Muscle of leg (tissue), 11 donors: ENCODE measurements around the gene WRNIP1. TPM values are rescaled to one million over a fixed set of nuclear protein-coding genes. Genes with fewer than 3 reads are reported as not detected.

Experiments
- DNase-seq: peaks from one replicate; pipeline ENCODE4 v3.0.0; 2013
- H3K27ac ChIP-seq: one replicate; pipeline ENCODE4 v1.5.1; 2013; ENCODE audit warnings: mild to moderate bottlenecking, low read length, control low read depth
- H3K27me3 ChIP-seq: one replicate; pipeline ENCODE4 v1.6.1; 2013; ENCODE audit warnings: low read length; ENCODE audit not compliant: control insufficient read depth, insufficient read depth
- H3K36me3 ChIP-seq: one replicate; pipeline ENCODE4 v1.6.1; 2013; ENCODE audit warnings: low read length; ENCODE audit not compliant: control insufficient read depth, insufficient read depth
- H3K4me1 ChIP-seq: one replicate; pipeline ENCODE4 v1.6.1; 2013; ENCODE audit warnings: low read length; ENCODE audit not compliant: control insufficient read depth, insufficient read depth
- H3K4me3 ChIP-seq: one replicate; pipeline ENCODE4 v1.5.1; 2013; ENCODE audit warnings: low read length, control low read depth
- H3K9me3 ChIP-seq: replicated peaks from 2 replicates; pipeline ENCODE4 v1.6.1; 2013; ENCODE audit warnings: low read depth, low read length; ENCODE audit not compliant: control insufficient read depth
- WGBS: methylation state at CpG from one replicate; pipeline ENCODE4 v1.1.5; 2013; ENCODE audit warnings: missing lambda C conversion rate; ENCODE audit not compliant: insufficient coverage; 5-methylcytosine and 5-hydroxymethylcytosine counted together
- polyA plus RNA-seq, 8 donors: library from polyadenylated mRNA; unstranded; fragments of 120-200 nt; gene quantifications; one replicate each; pipeline versions ENCODE4 v1.2.1 to v1.2.3, GENCODE V29; 2013; ENCODE audit warnings: inconsistent platforms in 1 of 8, low replicate concordance in 1 of 8; ENCODE audit not compliant: insufficient read length in 8 of 8, insufficient read depth in 1 of 8
- total RNA-seq: library from RNA; stranded (reverse); fragments of 120-200 nt; gene quantifications from one replicate; pipeline ENCODE4 v1.2.4, GENCODE V29; 2013

Gene WRNIP1
- total and polyA plus RNA-seq, 9 donors, result 42.5 to 59.3 (median 49.1) TPM

- Histone ChIP-seq H3K36me3 (no peaks in the 10 kb centered on the region), H3K4me1 (peaks cover 5% of the 10 kb centered on the region), H3K4me3 (no peak within 1 kb of the TSS), H3K27ac (no peak within 1 kb of the TSS), H3K27me3 (no peaks in the 10 kb centered on the region), H3K9me3 (no peaks in the 10 kb centered on the region)
- WGBS, result 92% methylated on average over 2 of the region's 7 CpGs
- no peak for DNase-seq
Measured at GRCh38 chr6:2750832-2751231, 14.4 kb upstream of the WRNIP1 start, which contains the start of gene MYLK4. Gene MYLK4 (minus strand): TSS chr6:2750922. CDS start chr6:2749294, 1,628 bp downstream.

- H3K9me3 ChIP-seq, result no peaks in the 10 kb centered on the region
- WGBS, result no CpG with 5 or more reads among the region's 3 CpGs
- H3K27ac ChIP-seq, result no peak overlapping the region
- no peak overlapping the region for H3K4me3 ChIP-seq
- DNase-seq, result no peak
- H3K4me1 ChIP-seq, result peaks cover 5% of the 10 kb centered on the region
- H3K27me3 ChIP-seq, result no peaks in the 10 kb centered on the region
- H3K36me3 ChIP-seq, result no peaks in the 10 kb centered on the region
Measured at GRCh38 chr6:2751871-2752270, 13.3 kb upstream of the WRNIP1 start.

GRCh38 chr6:2752477-2753109 lies 12.6 kb upstream of the WRNIP1 start:
- H3K36me3 ChIP-seq, result no peaks in the 10 kb centered on the region
- H3K27me3 ChIP-seq, result no peaks in the 10 kb centered on the region
- no peak overlapping the region for H3K4me3 ChIP-seq
- H3K27ac ChIP-seq, result no peak overlapping the region
- no peak for DNase-seq
- H3K9me3 ChIP-seq, result no peaks in the 10 kb centered on the region
- 68% methylated on average over 2 of the region's 5 CpGs for WGBS
- H3K4me1 ChIP-seq, result peaks cover 2% of the 10 kb centered on the region

- DNase-seq, result no peak
- WGBS, result 69% methylated on average over 5 of the region's 7 CpGs
Measured at GRCh38 chr6:2753110-2753489, 12.1 kb upstream of the WRNIP1 start.

GRCh38 chr6:2753743-2754142 lies 11.4 kb upstream of the WRNIP1 start:
- Histone ChIP-seq H3K27ac (no peak overlapping the region), H3K9me3 (no peaks in the 10 kb centered on the region), H3K36me3 (no peaks in the 10 kb centered on the region), H3K4me3 (no peak overlapping the region), H3K4me1 (peaks cover 2% of the 10 kb centered on the region), H3K27me3 (no peaks in the 10 kb centered on the region)
- no peak for DNase-seq

More at GRCh38 chr6:2753110-2753489, 12.1 kb upstream of the WRNIP1 start:
- Histone ChIP-seq H3K27me3 (no peaks in the 10 kb centered on the region), H3K4me3 (no peak overlapping the region), H3K27ac (no peak overlapping the region), H3K9me3 (no peaks in the 10 kb centered on the region), H3K36me3 (no peaks in the 10 kb centered on the region), H3K4me1 (peaks cover 2% of the 10 kb centered on the region)

- no peaks in the 10 kb centered on the region for H3K9me3 ChIP-seq
- no peak for DNase-seq
- peaks cover 2% of the 10 kb centered on the region for H3K4me1 ChIP-seq
- H3K4me3 ChIP-seq, result no peak overlapping the region
- no peaks in the 10 kb centered on the region for H3K36me3 ChIP-seq
- H3K27me3 ChIP-seq, result no peaks in the 10 kb centered on the region
- H3K27ac ChIP-seq, result no peak overlapping the region
- WGBS, result no CpG with 5 or more reads among the region's 3 CpGs
Measured at GRCh38 chr6:2754393-2754792, 10.8 kb upstream of the WRNIP1 start.

GRCh38 chr6:2754911-2755310 lies 10.3 kb upstream of the WRNIP1 start:
- Histone ChIP-seq H3K27ac (no peak overlapping the region), H3K4me1 (no peaks in the 10 kb centered on the region), H3K36me3 (no peaks in the 10 kb centered on the region), H3K4me3 (no peak overlapping the region), H3K27me3 (no peaks in the 10 kb centered on the region), H3K9me3 (no peaks in the 10 kb centered on the region)
- no CpG with 5 or more reads among the region's 1 CpG for WGBS
- no peak for DNase-seq

- H3K9me3 ChIP-seq, result no peaks in the 10 kb centered on the region
- WGBS, result no CpG with 5 or more reads among the region's 3 CpGs
- H3K36me3 ChIP-seq, result no peaks in the 10 kb centered on the region
- no peak for DNase-seq
- H3K4me1 ChIP-seq, result no peaks in the 10 kb centered on the region
- H3K27ac ChIP-seq, result no peak overlapping the region
- H3K4me3 ChIP-seq, result no peak overlapping the region
- H3K27me3 ChIP-seq, result no peaks in the 10 kb centered on the region
Measured at GRCh38 chr6:2755456-2755855, 9.7 kb upstream of the WRNIP1 start.

GRCh38 chr6:2756241-2756640 lies 9.0 kb upstream of the WRNIP1 start:
- Histone ChIP-seq H3K36me3 (no peaks in the 10 kb centered on the region), H3K27ac (no peak overlapping the region), H3K4me1 (no peaks in the 10 kb centered on the region), H3K9me3 (no peaks in the 10 kb centered on the region), H3K27me3 (no peaks in the 10 kb centered on the region), H3K4me3 (no peak overlapping the region)
- WGBS, result no CpG with 5 or more reads among the region's 2 CpGs
- no peak for DNase-seq

- Histone ChIP-seq H3K4me3 (no peak overlapping the region), H3K4me1 (no peaks in the 10 kb centered on the region), H3K27me3 (no peaks in the 10 kb centered on the region), H3K36me3 (no peaks in the 10 kb centered on the region), H3K27ac (no peak overlapping the region), H3K9me3 (no peaks in the 10 kb centered on the region)
- DNase-seq, result no peak
- WGBS, result no CpG with 5 or more reads among the region's 3 CpGs
Measured at GRCh38 chr6:2756687-2757224, 8.4 kb upstream of the WRNIP1 start.

GRCh38 chr6:2758980-2759379 lies 6.2 kb upstream of the WRNIP1 start:
- Histone ChIP-seq H3K36me3 (no peaks in the 10 kb centered on the region), H3K27ac (no peak overlapping the region), H3K4me3 (no peak overlapping the region), H3K9me3 (no peaks in the 10 kb centered on the region), H3K4me1 (no peaks in the 10 kb centered on the region), H3K27me3 (no peaks in the 10 kb centered on the region)
- DNase-seq, result no peak
- WGBS, result 80% methylated on average over 1 of the region's 3 CpGs
